HCT116 (cell line): ENCODE measurements around the gene RCVRN. TPM values are rescaled to one million over a fixed set of nuclear protein-coding genes. Genes with fewer than 3 reads are reported as not detected.

Experiments used
- ATAC-seq: fragments of 200-7000 bp; cut with Tn5 transposase; 2 replicates; pipeline ENCODE4 v1.9.1; 2020; ENCODE audit warnings: mild to moderate bottlenecking, moderate library complexity
- BruUV-seq: library from RNA; stranded (reverse); fragments of 400-500 nt; replicated peaks from 2 replicates; lab custom pipeline; 2021; lab: Mats Ljungman, UMichigan
- CTCF ChIA-PET: fragments of 300-600 bp; sonication (Branson Sonifier 250); formaldehyde crosslinking; loops from one replicate; lab custom pipeline; 2021; ENCODE audit warnings: antibody characterized with exemption; lab: Charles Lee
- POLR2A ChIA-PET: fragments of 300-600, 350-600 bp; sonication (Branson Sonifier 250); formaldehyde crosslinking; loops from one replicate; lab custom pipeline; 2021; ENCODE audit warnings: antibody characterized with exemption; lab: Charles Lee
- RAD21 ChIA-PET, 2 experiments: fragments of 300-600 bp; sonication (Branson Sonifier 250); formaldehyde crosslinking; loops; one replicate each; lab custom pipeline; 2023; ENCODE audit warnings: low total read pairs in 2 of 2; ENCODE audit not compliant: uncharacterized antibody in 2 of 2, unreplicated experiment in 2 of 2, low non-redundant PET in 1 of 2; lab: Charles Lee
- DNase-seq: peaks from one replicate; pipeline ENCODE4 v3.0.0-alpha.2; 2010; ENCODE audit warnings: low read depth, low spot score
- H2AFZ ChIP-seq: fragments of 200-600 bp; shearing (Covaris generic), sonication (generic); 2 replicates; pipeline ENCODE4 v1.6.1; 2017; ENCODE audit warnings: low read depth, mixed run types, mixed read lengths, antibody characterized with exemption, low read length; ENCODE audit not compliant: poor library complexity, severe bottlenecking
- H3K27ac ChIP-seq: 2 replicates; pipeline ENCODE4 v1.5.1; 2012; ENCODE audit warnings: low read depth, low read length
- H3K27me3 ChIP-seq: fragments of 200-600 bp; sonication (generic); 2 replicates; pipeline ENCODE4 v1.6.1; 2016; ENCODE audit warnings: mixed run types, low read length, mixed read lengths; ENCODE audit not compliant: insufficient read depth
- H3K36me3 ChIP-seq, 2 experiments: fragments of 200-500 bp in 1 of 2; fragments of 200-600 bp in 1 of 2; sonication (Bioruptor generic) in 1 of 2; sonication (generic) in 1 of 2; 2 replicates each; pipeline versions ENCODE4 v1.5.1 to v1.6.1; 2014 to 2016; ENCODE audit warnings: low read length in 2 of 2, inconsistent platforms in 1 of 2, mixed read lengths in 1 of 2, mixed run types in 1 of 2; ENCODE audit not compliant: insufficient read depth in 2 of 2, control insufficient read depth in 1 of 2
- H3K4me1 ChIP-seq, 2 experiments: fragments of 200-600 bp in 1 of 2; sonication (generic) in 1 of 2; 2 replicates each; pipeline versions ENCODE4 v1.5.1 to v1.6.1; 2012 to 2017; ENCODE audit warnings: low read length in 2 of 2, inconsistent platforms in 1 of 2, mild to moderate bottlenecking in 1 of 2, mixed read lengths in 1 of 2, mixed run types in 1 of 2, moderate library complexity in 1 of 2; ENCODE audit not compliant: insufficient read depth in 2 of 2, control insufficient read depth in 1 of 2
- H3K4me2 ChIP-seq: fragments of 200-600 bp; sonication (generic); 2 replicates; pipeline ENCODE4 v1.6.1; 2017; ENCODE audit warnings: mixed run types, low read length, mixed read lengths
- H3K4me3 ChIP-seq, 2 experiments: fragments of 200-600 bp in 1 of 2; sonication (generic) in 1 of 2; replicated peaks in 1 of 2; 2 replicates each; pipeline ENCODE4 v1.5.1; 2011 to 2016; ENCODE audit warnings: low read length in 2 of 2, control low read depth in 1 of 2, low read depth in 1 of 2, mild to moderate bottlenecking in 1 of 2, mixed read lengths in 1 of 2, mixed run types in 1 of 2
- H3K79me2 ChIP-seq: fragments of 200-600 bp; sonication (generic); 2 replicates; pipeline ENCODE4 v1.6.1; 2017; ENCODE audit warnings: mild to moderate bottlenecking, mixed run types, low read length, moderate library complexity, mixed read lengths; ENCODE audit not compliant: insufficient read depth
- H3K9ac ChIP-seq: fragments of 200-600 bp; sonication (generic); 2 replicates; pipeline ENCODE4 v1.6.1; 2016; ENCODE audit warnings: low read length, mixed read lengths
- H3K9me2 ChIP-seq: fragments of 200-600 bp; sonication (generic), shearing (Covaris generic); 2 replicates; pipeline ENCODE4 v1.6.1; 2017; ENCODE audit warnings: mixed run types, mild to moderate bottlenecking, moderate library complexity; ENCODE audit not compliant: insufficient read depth
- H3K9me3 ChIP-seq, 2 experiments: fragments of 200-500 bp in 1 of 2; fragments of 200-600 bp in 1 of 2; sonication (Bioruptor generic) in 1 of 2; sonication (generic) in 1 of 2; 2 replicates each; pipeline ENCODE4 v1.6.1; 2014 to 2017; ENCODE audit warnings: low read length in 2 of 2, mixed read lengths in 2 of 2, inconsistent platforms in 1 of 2, low read depth in 1 of 2, mild to moderate bottlenecking in 1 of 2, mixed run types in 1 of 2, moderate library complexity in 1 of 2; ENCODE audit not compliant: control insufficient read depth in 1 of 2, insufficient read depth in 1 of 2
- H4K20me1 ChIP-seq: fragments of 200-600 bp; sonication (generic), shearing (Covaris generic); 2 replicates; pipeline ENCODE4 v1.6.1; 2017; ENCODE audit warnings: mixed run types, mild to moderate bottlenecking, moderate library complexity; ENCODE audit not compliant: insufficient read depth
- EZH2phosphoT487 ChIP-seq: fragments of 200-600 bp; IDR thresholded peaks from 2 replicates; pipeline ENCODE4 v1.6.1; 2018; ENCODE audit warnings: antibody characterized with exemption, borderline replicate concordance
- JUND ChIP-seq: IDR thresholded peaks from 2 replicates; pipeline ENCODE4 v1.6.1; 2012
- YY1 ChIP-seq: IDR thresholded peaks from 2 replicates; pipeline ENCODE4 v1.6.1; 2011; ENCODE audit warnings: low read length, low read depth, moderate library complexity, mild to moderate bottlenecking; ENCODE audit not compliant: insufficient replicate concordance; ENCODE audit errors: extremely low read depth
- intact Hi-C: fragments of 100-400 bp; cut with micrococcal nuclease; formaldehyde crosslinking; loops from 2 replicates; pipeline ENCODE4 v1.10.0; 2022
- total RNA-seq: library from RNA; stranded (reverse); gene quantifications from one replicate; pipeline ENCODE4 v1.2.1, GENCODE V29; 2021; ENCODE audit not compliant: unreplicated experiment
- TF ChIP-seq, protein P1 (sequence below): IDR thresholded peaks from 2 replicates; pipeline ENCODE4 v1.6.1; 2012; ENCODE audit warnings: low read depth
- TF ChIP-seq, protein P2 (sequence below): IDR thresholded peaks from 2 replicates; pipeline ENCODE4 v1.6.1; 2012
- TF ChIP-seq, protein P3 (sequence below), 3 experiments: fragments of 200-600 bp in 1 of 3; sonication (generic) in 1 of 3; IDR thresholded peaks in 2 of 3; conservative IDR thresholded peaks in 1 of 3; 2 replicates each; pipeline ENCODE4 v1.5.1; 2012 to 2017; ENCODE audit warnings: low read depth in 2 of 3, low read length in 2 of 3, antibody characterized with exemption in 1 of 3, borderline replicate concordance in 1 of 3, control low read depth in 1 of 3, mild to moderate bottlenecking in 1 of 3, mixed read lengths in 1 of 3, mixed run types in 1 of 3, moderate library complexity in 1 of 3; ENCODE audit not compliant: insufficient read depth in 1 of 3

The RCVRN gene
- total RNA-seq, 1 experiment from 2014 or later = not detected

DNA sequence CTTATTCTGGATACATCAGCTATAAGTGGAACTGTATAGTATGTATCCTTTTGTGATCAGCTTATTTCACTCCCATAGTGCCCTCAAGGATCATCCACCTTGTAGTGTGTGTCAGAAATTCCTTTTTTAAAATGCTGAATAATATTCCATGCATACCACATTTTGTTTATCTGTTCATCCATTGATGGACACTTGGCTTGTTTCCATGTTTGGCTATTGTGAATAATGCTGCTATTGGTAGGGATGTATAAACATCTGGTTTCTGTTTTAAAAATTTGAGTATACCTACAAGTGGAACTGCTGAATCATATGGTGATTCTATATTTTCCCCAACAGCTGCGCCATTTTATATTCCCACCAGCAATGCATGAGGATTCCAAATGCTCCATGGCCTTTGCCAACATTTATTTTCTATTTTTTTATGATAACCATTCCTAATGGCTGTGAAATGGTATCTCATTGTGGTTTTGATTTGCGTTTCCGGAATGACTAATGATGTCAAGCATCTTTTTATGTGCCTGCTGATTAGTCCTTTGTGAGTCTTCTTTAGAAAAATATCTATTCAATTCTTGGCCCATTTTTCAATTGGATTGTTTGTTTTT is 11.6 kb downstream of the RCVRN start:
- ChIA-PET RAD21 (no interaction called here), CTCF (interaction anchor here (1.8 kb wide), 1 partner anchor 14 kb away, joined by 5 read pairs; no protein-coding TSS in a partner anchor), POLR2A (no interaction called here)
- TF ChIP-seq, protein P1, sequence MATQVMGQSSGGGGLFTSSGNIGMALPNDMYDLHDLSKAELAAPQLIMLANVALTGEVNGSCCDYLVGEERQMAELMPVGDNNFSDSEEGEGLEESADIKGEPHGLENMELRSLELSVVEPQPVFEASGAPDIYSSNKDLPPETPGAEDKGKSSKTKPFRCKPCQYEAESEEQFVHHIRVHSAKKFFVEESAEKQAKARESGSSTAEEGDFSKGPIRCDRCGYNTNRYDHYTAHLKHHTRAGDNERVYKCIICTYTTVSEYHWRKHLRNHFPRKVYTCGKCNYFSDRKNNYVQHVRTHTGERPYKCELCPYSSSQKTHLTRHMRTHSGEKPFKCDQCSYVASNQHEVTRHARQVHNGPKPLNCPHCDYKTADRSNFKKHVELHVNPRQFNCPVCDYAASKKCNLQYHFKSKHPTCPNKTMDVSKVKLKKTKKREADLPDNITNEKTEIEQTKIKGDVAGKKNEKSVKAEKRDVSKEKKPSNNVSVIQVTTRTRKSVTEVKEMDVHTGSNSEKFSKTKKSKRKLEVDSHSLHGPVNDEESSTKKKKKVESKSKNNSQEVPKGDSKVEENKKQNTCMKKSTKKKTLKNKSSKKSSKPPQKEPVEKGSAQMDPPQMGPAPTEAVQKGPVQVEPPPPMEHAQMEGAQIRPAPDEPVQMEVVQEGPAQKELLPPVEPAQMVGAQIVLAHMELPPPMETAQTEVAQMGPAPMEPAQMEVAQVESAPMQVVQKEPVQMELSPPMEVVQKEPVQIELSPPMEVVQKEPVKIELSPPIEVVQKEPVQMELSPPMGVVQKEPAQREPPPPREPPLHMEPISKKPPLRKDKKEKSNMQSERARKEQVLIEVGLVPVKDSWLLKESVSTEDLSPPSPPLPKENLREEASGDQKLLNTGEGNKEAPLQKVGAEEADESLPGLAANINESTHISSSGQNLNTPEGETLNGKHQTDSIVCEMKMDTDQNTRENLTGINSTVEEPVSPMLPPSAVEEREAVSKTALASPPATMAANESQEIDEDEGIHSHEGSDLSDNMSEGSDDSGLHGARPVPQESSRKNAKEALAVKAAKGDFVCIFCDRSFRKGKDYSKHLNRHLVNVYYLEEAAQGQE = no peak
- TF ChIP-seq, protein P2, sequence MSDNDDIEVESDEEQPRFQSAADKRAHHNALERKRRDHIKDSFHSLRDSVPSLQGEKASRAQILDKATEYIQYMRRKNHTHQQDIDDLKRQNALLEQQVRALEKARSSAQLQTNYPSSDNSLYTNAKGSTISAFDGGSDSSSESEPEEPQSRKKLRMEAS = no peak
- TF ChIP-seq EZH2phosphoT487 (no peak), JUND (no peak), YY1 (no peak)
- TF ChIP-seq, protein P3, sequence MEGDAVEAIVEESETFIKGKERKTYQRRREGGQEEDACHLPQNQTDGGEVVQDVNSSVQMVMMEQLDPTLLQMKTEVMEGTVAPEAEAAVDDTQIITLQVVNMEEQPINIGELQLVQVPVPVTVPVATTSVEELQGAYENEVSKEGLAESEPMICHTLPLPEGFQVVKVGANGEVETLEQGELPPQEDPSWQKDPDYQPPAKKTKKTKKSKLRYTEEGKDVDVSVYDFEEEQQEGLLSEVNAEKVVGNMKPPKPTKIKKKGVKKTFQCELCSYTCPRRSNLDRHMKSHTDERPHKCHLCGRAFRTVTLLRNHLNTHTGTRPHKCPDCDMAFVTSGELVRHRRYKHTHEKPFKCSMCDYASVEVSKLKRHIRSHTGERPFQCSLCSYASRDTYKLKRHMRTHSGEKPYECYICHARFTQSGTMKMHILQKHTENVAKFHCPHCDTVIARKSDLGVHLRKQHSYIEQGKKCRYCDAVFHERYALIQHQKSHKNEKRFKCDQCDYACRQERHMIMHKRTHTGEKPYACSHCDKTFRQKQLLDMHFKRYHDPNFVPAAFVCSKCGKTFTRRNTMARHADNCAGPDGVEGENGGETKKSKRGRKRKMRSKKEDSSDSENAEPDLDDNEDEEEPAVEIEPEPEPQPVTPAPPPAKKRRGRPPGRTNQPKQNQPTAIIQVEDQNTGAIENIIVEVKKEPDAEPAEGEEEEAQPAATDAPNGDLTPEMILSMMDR (IDR thresholded peaks at IDR 0.05 in 2 of 3, conservative IDR thresholded peaks at IDR 0.05 in 1 of 3; ENCODE audit: borderline replicate concordance in 1 of 3, insufficient read depth in 1 of 3, low read depth in 2 of 3, low read length in 2 of 3) = no peak
- H3K4me1 ChIP-seq = peaks cover 0 to 4% of the 10 kb centered on the region in 2 experiments; a peak in 2 of 4 replicates
- BruUV-seq = no TSS peak
- no peak overlapping the region for H3K4me2 ChIP-seq
- no peak overlapping the region for H3K27ac ChIP-seq
- no peak overlapping the region for H2AFZ ChIP-seq
- intact Hi-C loops = no loop called here
- H3K9ac ChIP-seq = no peak overlapping the region
- H3K9me3 ChIP-seq = no peaks in the 10 kb centered on the region
- no peaks in the 10 kb centered on the region for H3K9me2 ChIP-seq
- ATAC-seq = no peak
- DNase-seq = no peak
- no peaks in the 10 kb centered on the region for H3K79me2 ChIP-seq
- H3K27me3 ChIP-seq = 0 out of 2 replicates have a peak, but pooled peaks cover 8% of the 10 kb centered on the region
- H3K4me3 ChIP-seq = no peak overlapping the region
- H3K36me3 ChIP-seq = no peaks in the 10 kb centered on the region
- H4K20me1 ChIP-seq = no peaks in the 10 kb centered on the region
